Cardiac fibroblast (primary cell): ENCODE results near the gene OSBPL6.
"Not testable (repeated sequence)": the region's sequence is repeated elsewhere in the genome, so short reads cannot be mapped to it uniquely, and the experiment has no call there.

ENCODE experiments used
- DNase-seq, 2 donors: peaks; one replicate each; pipeline versions ENCODE4 v3.0.0 to v3.0.0-alpha.2; 2010; ENCODE audit warnings: low read depth in 2 of 2
- H3K4me3 ChIP-seq, 2 donors: replicated peaks in 1 of 2; 1 replicate in 1 of 2; 2 replicates in 1 of 2; pipeline ENCODE4 v1.5.1; 2011; ENCODE audit warnings: low read depth in 2 of 2, low read length in 2 of 2, mild to moderate bottlenecking in 2 of 2, moderate library complexity in 1 of 2
- TF ChIP-seq, protein P1 (sequence below): IDR thresholded peaks from one replicate; pipeline ENCODE4 v1.5.1; 2011; ENCODE audit warnings: low read depth, mild to moderate bottlenecking, low read length, inconsistent platforms

OSBPL6 gene

DNA sequence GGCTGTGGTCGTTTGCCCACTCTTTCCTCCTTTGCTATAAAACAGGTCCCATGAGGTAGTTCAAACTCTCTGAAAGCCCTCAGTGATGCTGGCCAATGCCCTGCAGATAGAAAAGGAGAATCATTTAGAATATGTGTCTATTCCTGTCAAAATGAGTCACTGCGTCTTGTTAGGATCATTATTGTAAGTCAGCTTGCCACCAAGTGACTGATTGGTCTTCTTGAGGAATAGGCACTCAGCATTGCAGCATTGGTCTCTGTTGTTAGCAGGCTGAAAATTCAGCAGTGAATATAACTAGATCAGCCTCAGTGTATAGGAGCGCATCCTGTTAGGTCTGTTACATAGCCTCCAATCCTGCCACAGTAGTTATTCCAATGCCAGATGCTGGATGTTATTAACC is 227.8 kb downstream of the OSBPL6 start:
- no peak overlapping the region for H3K4me3 ChIP-seq
- no peak for DNase-seq
- TF ChIP-seq, protein P1, sequence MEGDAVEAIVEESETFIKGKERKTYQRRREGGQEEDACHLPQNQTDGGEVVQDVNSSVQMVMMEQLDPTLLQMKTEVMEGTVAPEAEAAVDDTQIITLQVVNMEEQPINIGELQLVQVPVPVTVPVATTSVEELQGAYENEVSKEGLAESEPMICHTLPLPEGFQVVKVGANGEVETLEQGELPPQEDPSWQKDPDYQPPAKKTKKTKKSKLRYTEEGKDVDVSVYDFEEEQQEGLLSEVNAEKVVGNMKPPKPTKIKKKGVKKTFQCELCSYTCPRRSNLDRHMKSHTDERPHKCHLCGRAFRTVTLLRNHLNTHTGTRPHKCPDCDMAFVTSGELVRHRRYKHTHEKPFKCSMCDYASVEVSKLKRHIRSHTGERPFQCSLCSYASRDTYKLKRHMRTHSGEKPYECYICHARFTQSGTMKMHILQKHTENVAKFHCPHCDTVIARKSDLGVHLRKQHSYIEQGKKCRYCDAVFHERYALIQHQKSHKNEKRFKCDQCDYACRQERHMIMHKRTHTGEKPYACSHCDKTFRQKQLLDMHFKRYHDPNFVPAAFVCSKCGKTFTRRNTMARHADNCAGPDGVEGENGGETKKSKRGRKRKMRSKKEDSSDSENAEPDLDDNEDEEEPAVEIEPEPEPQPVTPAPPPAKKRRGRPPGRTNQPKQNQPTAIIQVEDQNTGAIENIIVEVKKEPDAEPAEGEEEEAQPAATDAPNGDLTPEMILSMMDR = no peak

DNA sequence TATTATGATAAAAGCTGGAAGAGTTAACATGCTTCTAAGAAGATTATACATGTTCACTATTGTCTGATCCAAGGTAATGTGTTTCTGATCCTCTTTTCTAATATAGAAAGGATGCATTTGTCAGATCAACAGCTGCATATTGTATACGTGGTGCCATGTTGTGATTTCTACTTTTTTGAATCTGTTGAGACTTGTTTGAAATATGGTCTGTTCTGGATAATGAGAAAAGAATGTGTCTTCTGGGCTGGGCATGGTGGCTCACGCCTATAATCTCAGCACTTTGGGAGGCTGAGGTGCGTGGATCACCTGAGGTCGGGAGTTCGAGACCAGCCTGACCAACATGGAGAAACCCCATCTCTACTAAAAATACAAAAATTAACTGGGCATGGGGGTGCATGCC is 229.4 kb downstream of the OSBPL6 start:
- not testable (repeated sequence) for DNase-seq, H3K4me3 ChIP-seq

DNA sequence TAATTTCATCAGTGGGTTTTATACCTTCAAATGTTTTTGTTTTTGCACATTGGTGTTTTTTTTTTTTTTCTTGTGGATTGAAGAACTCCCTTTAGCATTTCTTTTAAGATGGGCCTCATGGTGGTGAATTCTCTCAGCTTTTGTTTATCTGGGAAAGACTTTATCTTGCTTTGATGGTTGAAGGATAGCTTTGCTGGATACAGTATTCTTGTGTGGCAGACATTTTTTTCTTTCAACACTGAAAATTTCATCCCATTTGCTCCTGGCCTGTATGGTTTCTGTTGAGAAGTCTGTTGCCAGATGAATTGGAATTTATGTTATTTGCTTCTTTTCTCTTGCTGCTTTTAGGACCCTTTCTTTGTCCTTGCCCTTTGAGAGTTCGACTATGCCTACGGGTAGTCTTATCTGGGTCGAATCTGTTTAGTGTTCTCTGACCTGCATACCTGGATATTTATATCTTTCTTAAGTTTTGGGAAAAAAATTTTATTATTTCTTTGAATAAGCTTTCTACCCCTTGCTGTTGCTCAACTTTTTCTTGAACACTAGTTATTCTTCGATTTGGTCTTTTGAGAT is 231.0 kb downstream of the OSBPL6 start:
- TF ChIP-seq, protein P1 = no peak
- no peak for DNase-seq
- no peak overlapping the region for H3K4me3 ChIP-seq

DNA sequence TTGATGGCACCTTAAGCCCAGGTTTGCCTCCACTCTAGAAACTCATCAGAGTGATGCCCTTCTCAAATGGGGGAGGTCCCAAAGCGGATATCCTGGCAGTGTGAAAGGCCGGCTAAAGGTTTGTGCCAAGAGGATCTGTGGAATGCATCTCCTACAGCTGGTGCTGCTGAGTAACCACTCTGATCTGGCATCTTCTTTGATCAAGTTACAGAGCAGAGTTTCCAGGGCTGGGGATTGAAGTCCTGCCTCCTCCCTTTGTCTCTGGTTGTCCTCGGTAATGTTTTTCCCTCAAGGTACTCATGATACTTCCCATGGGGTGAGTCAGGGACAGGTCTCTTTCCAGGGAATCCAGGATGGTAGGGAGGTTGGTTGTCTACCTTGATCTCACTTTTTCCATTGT is 232.1 kb downstream of the OSBPL6 start:
- DNase-seq = peak in 1 of 2 donors; percentile 48
- TF ChIP-seq, protein P1 = no peak

DNA sequence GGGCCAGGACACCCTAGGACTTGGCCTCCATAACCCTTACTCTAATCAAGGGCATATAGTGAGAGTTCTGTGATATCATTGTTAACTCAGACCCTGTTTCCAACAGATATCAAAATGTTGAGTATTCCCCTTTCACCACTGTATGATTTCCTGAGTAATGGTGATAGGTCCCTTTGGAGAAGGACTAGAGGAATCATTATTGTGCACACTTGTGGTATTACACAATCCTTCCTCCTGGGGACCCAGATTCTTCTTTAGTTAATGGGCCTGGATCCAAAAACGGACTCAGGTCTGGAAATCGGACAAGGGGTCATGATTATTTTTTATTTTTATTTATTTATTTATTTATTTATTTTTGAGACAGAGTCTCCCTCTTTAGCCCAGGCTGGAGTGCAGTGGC is 233.1 kb downstream of the OSBPL6 start:
- H3K4me3 ChIP-seq = no peak overlapping the region
- DNase-seq = no peak
- TF ChIP-seq, protein P1 = no peak

More for the DNA sequence above, 232.1 kb downstream of the OSBPL6 start:
- H3K4me3 ChIP-seq = no peak overlapping the region

DNA sequence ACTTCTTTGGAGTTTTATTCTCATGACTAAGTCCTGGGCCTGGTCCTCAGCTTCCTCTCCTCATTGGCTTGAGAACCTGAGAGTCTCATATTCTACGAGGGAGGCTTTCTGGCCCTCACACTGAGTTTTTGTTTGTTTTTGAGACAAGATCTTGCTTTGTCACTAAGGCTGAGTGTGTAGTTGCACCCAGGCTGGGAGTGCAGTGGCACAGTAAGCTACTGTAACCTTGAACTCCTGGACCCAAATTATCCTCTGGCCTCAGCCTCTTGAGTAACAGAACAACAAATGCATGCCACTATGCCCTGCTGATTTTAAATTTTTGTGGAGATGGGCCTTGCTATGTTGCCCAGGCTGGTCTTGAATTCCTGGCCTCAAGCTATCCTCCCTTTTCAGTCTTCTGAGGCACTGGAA is 234.1 kb downstream of the OSBPL6 start:
- TF ChIP-seq, protein P1 = no peak
- no peak for DNase-seq

DNA sequence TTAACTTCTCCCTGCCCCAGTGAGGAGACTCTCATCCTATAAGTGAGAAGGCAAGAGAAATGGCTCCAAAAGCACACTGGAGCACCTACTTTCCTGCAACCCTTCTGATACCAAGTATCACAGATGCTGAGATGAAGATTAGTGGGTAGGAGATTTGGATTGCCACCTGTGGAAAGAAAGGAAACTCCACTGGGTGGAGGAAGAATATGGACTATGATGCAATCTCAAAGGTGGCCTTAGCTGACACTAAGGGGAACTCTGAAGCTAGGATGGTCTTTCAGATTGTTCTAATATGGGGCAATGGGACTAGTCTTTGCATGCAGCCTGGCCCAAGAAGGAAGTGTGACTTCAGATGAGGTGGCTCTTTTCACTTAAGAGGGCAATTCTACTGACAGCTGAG is 235.0 kb downstream of the OSBPL6 start:
- TF ChIP-seq, protein P1 = no peak
- H3K4me3 ChIP-seq = no peak overlapping the region
- no peak for DNase-seq

More for the DNA sequence above, 234.1 kb downstream of the OSBPL6 start:
- H3K4me3 ChIP-seq = no peak overlapping the region
